NCI-H1092 treated with DMSO at 0.1 percent for 48 hours (cell line): ENCODE data around the gene SCML1.
"Not testable (repeated sequence)": the region's sequence is repeated elsewhere in the genome, so short reads cannot be mapped to it uniquely, and the experiment has no call there.

ENCODE experiments used
- DNase-seq: peaks from one replicate; lab custom pipeline; 2025; lab: John Stamatoyannopoulos, UW

SCML1 gene

GRCh38 chrX:17738737-17739535, 1.6 kb downstream of the SCML1 start:
- DNase-seq = no peak

DNA sequence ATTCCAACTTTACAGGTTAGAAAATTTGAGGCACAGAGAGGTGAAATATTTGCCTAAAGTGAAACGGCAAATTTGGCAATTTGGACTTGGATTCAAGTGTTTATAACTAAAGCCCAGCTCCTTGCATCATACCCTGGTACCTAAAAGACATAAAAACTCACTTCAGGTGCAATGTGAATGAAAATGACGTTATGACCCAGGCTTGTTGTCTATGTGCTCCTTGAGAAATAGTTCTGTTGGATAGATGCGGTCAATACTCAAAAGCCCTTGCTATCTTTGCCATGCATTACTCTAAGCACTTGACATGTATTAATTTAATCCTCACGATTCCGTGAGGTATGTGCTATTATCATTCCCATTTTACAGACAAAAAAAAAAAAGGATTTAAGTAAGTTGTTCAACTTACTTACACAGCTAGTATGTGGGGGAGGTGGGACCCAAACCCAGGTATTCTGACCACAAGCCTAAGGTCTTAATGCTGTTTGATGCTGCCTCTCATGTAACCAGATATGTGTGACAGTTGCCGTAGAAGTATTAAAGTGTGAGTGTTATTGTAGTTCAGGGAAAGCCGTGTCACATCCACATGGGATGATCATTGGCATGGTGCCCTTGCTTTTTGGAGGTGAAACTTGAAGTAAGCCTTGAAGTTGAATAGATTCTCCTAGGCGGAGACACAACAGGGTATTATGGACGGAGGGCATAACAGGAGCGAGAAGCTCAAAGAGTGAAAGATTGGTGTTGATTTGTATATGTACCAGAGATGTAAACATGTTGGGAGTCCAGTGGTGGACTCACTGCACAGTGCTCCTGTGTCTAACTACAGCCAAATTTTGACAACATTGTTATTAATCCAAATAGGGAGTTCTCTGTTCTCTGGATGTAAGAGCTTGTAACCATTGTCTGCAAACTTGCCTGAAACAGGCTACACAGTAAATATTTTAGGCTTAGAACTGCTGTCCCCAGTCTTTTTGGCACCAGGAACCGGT, 3.1 kb downstream of the SCML1 start:
- no peak for DNase-seq

GRCh38 chrX:17741123-17741511, 3.8 kb downstream of the SCML1 start:
- no peak for DNase-seq

DNA sequence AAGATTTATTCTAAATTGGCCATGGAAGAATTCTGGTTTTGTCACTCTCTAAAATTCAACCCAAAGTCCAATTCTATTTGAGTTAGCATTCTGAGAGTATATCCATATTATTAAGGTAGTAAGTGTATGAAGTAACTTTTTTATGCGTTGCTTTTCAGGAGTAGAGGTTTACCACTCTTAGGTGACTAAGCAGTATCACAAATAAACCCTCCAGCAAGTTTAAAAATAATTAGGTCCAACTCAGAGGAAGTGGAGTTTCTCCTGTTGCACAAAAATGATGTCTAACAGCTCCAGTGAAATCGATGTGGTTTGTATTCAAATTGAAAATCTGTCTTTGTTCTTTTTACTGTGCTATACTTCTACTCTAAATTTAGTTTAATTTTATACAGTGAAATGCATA, 6.6 kb downstream of the SCML1 start:
- no peak for DNase-seq

GRCh38 chrX:17744896-17745523, 7.7 kb downstream of the SCML1 start:
- DNase-seq = no peak

GRCh38 chrX:17747692-17748091, 10.4 kb downstream of the SCML1 start:
- no peak for DNase-seq

- no peak for DNase-seq
Observed at GRCh38 chrX:17748684-17749083, 11.4 kb downstream of the SCML1 start.

DNA sequence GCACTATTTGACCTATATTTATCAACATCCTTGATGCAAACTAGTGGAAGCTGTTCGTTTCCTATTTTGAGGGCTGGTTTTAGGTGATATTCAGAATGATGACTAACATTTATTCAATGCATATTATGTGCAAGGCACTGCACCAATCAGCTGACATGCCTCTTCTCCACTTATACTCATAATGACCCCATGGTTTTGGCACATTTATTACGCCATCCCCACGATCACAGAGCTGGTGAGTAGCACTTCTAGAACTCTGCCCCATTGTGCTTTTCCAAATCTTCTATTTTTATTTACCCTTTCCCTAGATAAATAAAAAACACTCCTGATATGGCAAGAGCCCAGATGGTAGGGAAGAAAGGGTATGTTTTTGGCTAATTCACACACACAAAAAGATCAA, 13.1 kb downstream of the SCML1 start:
- no peak for DNase-seq

DNA sequence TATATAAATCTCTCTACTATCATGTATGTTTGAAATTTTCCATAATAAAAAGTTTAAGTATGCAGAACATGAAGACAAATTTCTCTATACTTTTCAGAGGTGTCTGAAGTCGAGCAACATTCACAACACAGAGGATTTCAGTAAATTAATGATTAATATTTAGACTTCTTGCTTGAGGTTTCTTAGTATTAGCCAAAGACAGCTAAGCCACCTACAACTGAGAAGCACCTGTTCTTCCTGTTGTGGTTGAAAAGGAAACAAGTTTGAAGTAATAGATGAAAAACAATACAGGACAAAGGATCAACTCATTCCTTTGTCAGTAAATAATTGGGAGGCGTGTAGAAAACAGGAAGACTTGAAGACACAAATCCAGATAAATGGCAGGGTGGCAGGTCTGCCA, 21.1 kb downstream of the SCML1 start:
- DNase-seq = no peak

DNA sequence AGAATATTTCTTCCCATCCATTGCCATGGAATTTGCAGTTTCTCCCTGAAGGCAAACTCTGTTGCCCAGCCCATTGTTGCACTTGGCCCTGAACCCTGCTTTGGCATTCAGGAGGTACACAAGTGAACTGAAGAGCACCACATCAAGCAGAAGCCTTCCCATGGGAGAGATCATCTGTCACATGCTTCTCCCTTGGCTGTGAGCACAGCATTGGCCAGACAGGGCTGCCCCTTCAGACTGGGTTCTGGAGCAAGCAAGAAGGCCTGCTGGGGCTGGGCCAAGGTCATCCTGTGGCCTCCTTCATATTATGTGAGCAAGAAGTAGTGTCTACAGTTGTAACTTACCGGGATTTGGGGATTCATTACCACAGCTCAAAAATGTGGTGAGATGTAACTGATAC, 22.7 kb downstream of the SCML1 start:
- DNase-seq = no peak

- no peak for DNase-seq
Observed at GRCh38 chrX:17767734-17768133, 30.4 kb downstream of the SCML1 start.

GRCh38 chrX:17768997-17769396, 31.7 kb downstream of the SCML1 start:
- no peak for DNase-seq

GRCh38 chrX:17769701-17770269, 32.5 kb downstream of the SCML1 start:
- no peak for DNase-seq

DNA sequence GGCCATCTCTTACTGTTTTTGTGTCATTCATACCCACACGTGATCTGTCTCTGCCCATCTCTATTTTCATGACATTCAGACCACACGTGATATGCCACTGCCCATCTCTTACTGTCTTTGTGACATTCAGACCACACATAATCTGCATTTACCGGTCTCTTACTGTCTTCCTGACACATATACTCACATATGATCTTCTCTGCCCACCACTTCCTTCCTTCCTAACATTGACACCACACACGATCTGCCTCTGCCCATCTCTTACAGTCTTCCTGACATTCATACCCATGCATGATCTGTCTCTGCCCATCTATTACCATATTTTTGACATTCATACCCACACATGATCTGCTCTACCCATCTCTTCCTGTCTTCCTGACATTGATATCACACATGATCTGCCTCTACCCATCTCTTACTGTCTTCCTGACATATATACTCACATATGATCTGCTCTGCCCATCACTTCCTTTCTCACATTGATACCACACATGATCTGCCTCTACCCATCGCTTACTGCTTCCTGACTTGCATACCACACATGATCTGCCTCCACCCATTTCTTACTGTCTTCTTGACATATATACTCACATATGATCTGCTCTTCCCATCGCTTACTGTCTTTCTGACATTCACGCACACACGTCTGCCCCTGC, 36.1 kb downstream of the SCML1 start:
- no peak for DNase-seq

- no peak for DNase-seq
Observed at GRCh38 chrX:17774053-17774452, 36.8 kb downstream of the SCML1 start.

DNA sequence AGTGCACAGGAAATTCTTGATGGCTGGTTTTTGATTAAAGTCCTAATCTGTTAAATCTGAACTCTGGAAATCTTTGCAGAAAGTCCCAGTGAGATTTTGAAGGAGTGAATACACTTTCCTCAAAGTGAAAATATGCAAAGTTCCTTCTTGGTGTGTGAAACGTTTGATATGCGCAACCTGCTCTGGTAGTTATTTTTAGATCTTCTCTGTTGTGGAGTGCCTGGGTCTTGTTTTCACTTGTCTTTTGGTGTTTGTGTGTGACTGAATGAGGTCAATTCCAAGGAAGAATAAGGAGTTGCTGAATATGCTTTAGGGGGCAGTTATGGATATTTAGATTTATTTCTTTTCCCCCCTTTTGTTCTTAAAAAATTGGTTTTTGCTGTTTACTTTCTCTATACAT, 41.7 kb downstream of the SCML1 start:
- no peak for DNase-seq

DNA sequence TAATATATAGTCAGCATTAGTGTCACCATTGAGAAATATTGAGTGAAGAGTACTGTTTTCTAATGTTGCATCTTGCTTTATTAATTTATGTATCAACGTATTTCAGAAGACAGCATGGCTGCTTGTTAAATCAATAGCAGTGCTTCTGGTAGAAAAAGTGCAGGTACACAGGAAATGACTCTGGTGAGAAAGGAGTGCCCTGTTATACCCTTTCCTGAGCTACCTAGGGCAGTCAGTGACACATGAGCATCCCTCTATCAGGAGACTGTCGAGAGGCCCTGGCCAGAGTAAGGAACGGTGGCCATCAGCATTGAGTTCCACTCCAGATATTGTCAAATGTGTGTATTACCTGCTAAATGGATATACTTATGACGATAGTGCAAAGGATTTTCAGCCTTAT, 42.1 kb downstream of the SCML1 start:
- no peak for DNase-seq

DNA sequence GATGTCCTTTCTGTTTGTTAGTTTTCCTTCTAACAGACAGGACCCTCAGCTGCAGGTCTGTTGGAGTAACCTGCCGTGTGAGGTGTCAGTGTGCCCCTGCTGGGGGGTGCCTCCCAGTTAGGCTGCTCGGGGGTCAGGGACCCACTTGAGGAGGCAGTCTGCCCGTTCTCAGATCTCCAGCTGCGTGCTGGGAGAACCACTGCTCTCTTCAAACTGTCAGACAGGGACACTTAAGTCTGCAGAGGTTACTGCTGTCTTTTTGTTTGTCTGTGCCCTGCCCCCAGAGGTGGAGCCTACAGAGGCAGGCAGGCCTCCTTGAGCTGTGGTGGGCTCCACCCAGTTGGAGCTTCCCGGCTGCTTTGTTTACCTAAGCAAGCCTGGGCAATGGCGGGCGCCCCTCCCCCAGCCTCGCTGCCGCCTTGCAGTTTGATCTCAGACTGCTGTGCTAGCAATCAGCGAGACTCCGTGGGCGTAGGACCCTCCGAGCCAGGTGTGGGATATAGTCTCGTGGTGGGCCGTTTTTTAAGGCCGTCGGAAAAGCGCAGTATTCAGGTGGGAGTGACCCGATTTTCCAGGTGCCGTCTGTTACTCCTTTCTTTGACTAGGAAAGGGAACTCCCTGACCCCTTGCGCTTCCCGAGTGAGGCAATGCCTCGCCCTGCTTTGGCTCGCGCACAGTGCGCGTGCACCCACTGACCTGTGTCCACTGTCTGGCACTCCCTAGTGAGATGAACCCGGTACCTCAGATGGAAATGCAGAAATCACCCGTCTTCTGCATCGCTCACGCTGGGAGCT, 49.5 kb downstream of the SCML1 start:
- not testable (repeated sequence) for DNase-seq

DNA sequence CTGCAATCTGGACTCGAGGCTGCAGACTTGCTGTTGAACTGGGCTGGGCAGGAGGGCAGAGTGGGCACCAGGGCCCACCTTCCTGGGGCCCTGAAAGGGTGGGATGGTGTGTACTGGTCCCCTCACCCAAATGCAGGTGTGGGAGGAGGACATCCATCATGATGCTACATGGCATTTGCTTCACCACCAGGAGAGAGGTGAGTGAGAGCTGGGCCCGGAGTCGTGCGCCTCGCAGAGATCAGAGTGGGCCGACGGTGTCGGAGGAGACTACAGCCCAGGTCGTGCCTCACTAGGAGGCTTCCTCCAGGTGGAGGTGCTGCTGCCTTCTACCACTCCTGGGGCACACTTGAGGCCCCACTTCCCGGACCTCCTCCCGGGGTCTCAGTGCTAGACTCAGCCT, 50.3 kb downstream of the SCML1 start:
- no peak for DNase-seq

DNA sequence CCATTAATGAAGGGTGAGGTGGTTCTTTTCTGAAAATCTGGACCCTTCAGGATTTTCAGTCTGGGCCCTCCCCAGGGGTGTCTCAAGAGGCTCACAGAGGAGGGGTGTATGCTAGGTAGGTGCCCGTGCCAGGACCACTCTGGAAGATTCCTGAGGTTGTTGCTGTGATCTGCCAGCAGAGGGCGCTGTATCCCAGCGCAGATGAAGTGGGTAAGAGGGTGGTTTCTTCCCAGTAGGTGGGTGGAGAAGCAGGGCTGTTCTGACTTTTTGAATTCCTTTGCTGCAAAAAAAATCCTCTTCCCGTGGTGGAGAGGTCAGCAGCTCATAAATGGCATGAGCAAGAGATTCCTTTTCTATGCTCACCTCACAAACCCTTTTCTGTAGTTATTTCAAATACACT, 51.1 kb downstream of the SCML1 start:
- DNase-seq = peak; percentile 24
